Measurements from ENCODE around the gene ZDHHC7. TPM values are rescaled to one million over a fixed set of nuclear protein-coding genes. Genes with fewer than 3 reads are reported as not detected.

Gene ZDHHC7
- total RNA-seq, 4 donors from 2014 or later = 24.8 to 89.1 (median 69.6) TPM

DNA sequence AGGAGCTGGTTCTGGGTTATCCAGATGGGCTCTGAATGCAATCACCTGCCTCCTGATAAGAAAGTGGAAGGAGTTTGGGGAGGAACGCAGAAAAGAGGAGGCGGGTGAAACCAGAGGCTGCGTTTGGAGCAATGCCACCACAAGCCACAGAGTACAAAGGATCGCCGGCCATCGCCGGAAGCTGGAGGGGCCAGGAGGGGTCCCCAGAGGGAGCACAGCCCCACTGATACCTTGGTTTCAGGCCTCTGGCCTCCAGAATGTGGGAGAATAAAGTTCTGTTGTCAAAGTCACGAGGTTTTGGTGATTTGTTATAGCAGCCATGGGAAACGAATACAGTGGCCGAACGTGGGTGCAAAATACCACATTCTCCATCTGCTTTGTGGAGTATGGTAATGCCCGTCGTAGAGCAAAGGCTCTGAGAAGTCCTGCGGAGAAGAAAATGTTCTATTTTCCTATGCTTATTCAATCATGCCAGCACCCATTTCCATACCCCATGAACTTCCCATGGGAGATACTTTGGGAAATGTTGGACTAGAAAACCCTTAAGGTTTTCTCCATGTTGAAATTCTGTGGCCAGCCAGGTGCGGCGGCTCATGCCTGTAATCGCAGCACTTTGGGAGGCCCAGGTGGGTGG, 51.4 kb downstream of the ZDHHC7 start:
- no peaks in the 10 kb centered on the region for H3K27me3 ChIP-seq
- TF ChIP-seq, protein P1, sequence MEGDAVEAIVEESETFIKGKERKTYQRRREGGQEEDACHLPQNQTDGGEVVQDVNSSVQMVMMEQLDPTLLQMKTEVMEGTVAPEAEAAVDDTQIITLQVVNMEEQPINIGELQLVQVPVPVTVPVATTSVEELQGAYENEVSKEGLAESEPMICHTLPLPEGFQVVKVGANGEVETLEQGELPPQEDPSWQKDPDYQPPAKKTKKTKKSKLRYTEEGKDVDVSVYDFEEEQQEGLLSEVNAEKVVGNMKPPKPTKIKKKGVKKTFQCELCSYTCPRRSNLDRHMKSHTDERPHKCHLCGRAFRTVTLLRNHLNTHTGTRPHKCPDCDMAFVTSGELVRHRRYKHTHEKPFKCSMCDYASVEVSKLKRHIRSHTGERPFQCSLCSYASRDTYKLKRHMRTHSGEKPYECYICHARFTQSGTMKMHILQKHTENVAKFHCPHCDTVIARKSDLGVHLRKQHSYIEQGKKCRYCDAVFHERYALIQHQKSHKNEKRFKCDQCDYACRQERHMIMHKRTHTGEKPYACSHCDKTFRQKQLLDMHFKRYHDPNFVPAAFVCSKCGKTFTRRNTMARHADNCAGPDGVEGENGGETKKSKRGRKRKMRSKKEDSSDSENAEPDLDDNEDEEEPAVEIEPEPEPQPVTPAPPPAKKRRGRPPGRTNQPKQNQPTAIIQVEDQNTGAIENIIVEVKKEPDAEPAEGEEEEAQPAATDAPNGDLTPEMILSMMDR (IDR thresholded peaks at IDR 0.05) = no peak
- TF ChIP-seq POLR2A (IDR thresholded peaks at IDR 0.05) = no peak
- DNase-seq = no peak
- H3K27ac ChIP-seq = no peak overlapping the region
- H3K36me3 ChIP-seq = no peaks in the 10 kb centered on the region
- no peaks in the 10 kb centered on the region for H3K9me3 ChIP-seq
- H3K4me1 ChIP-seq = no peaks in the 10 kb centered on the region
- H3K4me3 ChIP-seq = no peak overlapping the region

DNA sequence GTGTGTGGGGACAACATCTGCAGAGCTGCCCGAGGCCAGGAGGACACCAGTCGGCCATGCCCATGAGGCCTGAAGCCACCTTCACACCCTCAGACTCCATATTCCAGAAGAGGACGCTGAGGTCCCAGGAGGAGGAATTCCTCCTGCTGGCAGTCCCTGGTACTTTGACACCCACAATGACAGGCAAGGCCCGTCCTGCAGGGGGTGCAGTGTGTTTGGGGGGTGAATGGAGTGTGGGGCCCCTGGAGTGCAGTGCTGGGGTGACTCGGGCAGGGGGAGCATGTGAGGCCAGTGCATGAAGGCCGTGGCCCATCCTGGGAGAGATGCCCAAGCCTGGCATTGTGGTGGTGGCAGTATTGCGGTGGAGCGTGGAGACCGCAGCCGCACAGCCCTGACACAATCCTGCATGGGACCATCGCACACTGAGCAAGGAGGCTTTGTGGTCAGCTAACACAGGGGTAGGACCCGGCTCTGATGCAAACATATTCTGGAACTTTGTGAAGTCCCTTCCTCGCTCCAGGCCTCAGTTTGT, 52.2 kb downstream of the ZDHHC7 start:
- H3K9me3 ChIP-seq = no peaks in the 10 kb centered on the region
- H3K4me1 ChIP-seq = no peaks in the 10 kb centered on the region
- DNase-seq = no peak
- H3K27ac ChIP-seq = no peak overlapping the region
- no peak overlapping the region for H3K4me3 ChIP-seq
- no peaks in the 10 kb centered on the region for H3K27me3 ChIP-seq
- TF ChIP-seq POLR2A (IDR thresholded peaks at IDR 0.05) = no peak
- TF ChIP-seq, protein P1 (IDR thresholded peaks at IDR 0.05) = peak in 2 of 6 experiments; percentile 7 to 22
- H3K36me3 ChIP-seq = no peaks in the 10 kb centered on the region

DNA sequence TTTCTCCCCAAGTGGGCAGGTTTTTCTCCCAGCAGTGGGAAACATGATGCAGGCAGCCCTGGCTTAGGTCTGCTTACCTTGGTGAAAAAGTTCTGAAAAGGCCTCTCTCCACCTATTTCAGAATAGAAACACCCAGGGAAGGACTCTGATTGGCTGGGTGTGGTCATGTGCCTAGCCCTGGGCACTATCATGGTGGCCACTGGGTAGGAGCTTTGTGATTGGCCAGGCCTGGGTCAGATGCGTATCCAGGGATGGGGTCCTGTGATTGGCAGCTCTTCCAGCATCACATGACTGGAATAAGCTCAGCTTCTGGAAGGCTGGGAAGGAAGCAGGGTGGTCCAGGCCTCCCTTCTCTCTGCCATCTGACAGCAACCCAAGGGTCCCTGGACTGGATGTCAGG, 53.5 kb downstream of the ZDHHC7 start:
- H3K27ac ChIP-seq = no peak overlapping the region
- peaks cover 0 to 5% (median 0%) of the 10 kb centered on the region in 4 donors for H3K4me1 ChIP-seq
- no peaks in the 10 kb centered on the region for H3K9me3 ChIP-seq
- no peak for DNase-seq
- H3K36me3 ChIP-seq = no peaks in the 10 kb centered on the region
- no peaks in the 10 kb centered on the region for H3K27me3 ChIP-seq
- H3K4me3 ChIP-seq = no peak overlapping the region
- TF ChIP-seq, protein P1 (IDR thresholded peaks at IDR 0.05) = no peak
- no peak for TF ChIP-seq POLR2A (IDR thresholded peaks at IDR 0.05)

DNA sequence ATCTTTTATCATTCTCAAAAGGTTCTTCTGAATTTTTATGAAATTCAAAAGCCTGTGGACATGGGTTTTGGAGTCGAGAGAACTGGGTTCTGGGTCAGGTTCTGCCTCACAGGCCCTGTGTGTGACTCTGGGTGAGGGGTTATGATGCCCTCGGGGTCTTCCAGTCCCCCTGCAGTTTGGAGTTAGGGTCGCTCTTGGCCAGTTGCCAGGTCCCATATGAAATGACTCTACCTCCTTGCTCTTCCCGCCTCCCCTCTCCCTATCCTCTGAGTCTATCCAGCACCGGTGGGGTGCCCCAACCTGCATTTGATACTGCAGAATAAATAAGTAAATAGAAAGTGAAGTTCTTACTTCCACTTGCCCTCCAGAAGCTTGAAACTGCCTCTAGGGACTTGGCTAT, 54.1 kb downstream of the ZDHHC7 start:
- DNase-seq = no peak
- Histone ChIP-seq H3K4me3 (no peak overlapping the region), H3K4me1 (peaks cover 0 to 10% (median 0%) of the 10 kb centered on the region in 4 donors), H3K27me3 (no peaks in the 10 kb centered on the region), H3K27ac (no peak overlapping the region), H3K9me3 (no peaks in the 10 kb centered on the region), H3K36me3 (no peaks in the 10 kb centered on the region)
- no peak for TF ChIP-seq POLR2A (IDR thresholded peaks at IDR 0.05)
- TF ChIP-seq, protein P1 (IDR thresholded peaks at IDR 0.05) = no peak

DNA sequence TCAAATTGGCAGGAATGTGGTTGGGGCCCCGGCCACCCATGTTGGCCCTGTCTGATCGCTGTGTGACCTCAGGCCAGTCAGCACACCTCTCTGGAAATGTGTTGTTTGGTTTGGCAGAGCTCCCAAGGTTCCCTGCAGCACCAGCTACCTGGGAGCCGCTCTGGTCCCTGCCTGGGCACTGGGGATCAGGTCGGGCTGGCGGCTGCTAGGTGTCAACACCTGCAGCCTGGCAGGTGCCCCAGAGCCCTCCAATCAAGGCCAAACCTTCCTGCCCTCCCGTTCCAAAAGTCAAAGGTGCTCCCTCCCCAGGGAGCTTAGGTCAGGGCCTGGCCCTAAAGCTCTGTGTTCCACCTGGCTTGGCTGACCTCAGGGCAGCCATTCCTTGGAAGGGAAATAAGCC, 55.9 kb downstream of the ZDHHC7 start:
- TF ChIP-seq POLR2A (IDR thresholded peaks at IDR 0.05) = no peak
- TF ChIP-seq, protein P1 (IDR thresholded peaks at IDR 0.05) = no peak
- H3K4me3 ChIP-seq = no peak overlapping the region
- no peaks in the 10 kb centered on the region for H3K9me3 ChIP-seq
- no peaks in the 10 kb centered on the region for H3K36me3 ChIP-seq
- no peak for DNase-seq
- no peak overlapping the region for H3K27ac ChIP-seq
- H3K4me1 ChIP-seq = peaks cover 0 to 10% (median 0%) of the 10 kb centered on the region in 4 donors
- H3K27me3 ChIP-seq = no peaks in the 10 kb centered on the region
